ENCODE measurements around the gene TMEM191C. TPM values are rescaled to one million over a fixed set of nuclear protein-coding genes. Genes with fewer than 3 reads are reported as not detected.
"Not testable (repeated sequence)": the region's sequence is repeated elsewhere in the genome, so short reads cannot be mapped to it uniquely, and the experiment has no call there.

The TMEM191C gene
- total RNA-seq, 4 donors from 2014 or later, result 5.6 to 15.0 (median 6.4) TPM

DNA sequence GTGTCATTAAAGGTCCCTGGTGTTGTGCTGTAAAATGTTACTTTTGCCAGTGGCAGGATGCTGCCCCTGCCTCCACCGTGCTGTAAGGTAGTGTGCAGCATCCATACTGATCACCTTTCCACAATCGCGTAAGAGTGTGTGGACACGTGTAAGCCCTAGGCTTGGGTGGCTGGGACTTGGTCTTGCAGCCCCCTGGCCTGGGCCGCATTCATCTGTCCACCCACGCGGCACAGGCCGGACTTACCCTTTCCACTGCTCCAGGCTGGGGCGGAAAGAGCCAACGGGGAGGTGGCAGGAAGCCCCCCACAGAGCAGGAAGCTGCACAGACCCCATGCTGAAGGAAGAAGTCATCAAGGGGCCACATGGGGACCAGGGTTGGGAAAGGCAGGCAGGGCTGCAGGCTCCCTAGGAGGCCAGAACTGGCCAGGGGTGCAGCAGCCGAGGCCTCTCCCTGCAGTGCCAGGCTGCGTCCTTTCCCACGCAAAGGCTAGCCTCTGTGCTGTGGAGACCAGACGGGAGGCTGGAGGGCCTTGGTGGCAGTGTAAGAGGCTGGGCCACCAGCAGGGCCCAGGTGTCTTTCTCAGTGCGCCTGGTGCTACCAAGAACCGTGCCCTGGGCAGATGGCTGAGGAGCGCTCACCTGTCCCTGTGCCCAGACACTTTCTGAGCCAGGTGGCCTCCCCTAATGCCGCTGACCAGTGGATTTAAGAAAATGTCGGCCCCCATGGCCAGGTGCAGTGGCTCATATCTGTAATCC is 11.7 kb upstream of the TMEM191C start:
- no peak for DNase-seq
- WGBS, 2 donors (ENCODE audit: low coverage in 1 of 2), result 84% methylated on average over 18 of the region's 19 CpGs; no CpG with 5 or more reads in 1 of the 2 donors

DNA sequence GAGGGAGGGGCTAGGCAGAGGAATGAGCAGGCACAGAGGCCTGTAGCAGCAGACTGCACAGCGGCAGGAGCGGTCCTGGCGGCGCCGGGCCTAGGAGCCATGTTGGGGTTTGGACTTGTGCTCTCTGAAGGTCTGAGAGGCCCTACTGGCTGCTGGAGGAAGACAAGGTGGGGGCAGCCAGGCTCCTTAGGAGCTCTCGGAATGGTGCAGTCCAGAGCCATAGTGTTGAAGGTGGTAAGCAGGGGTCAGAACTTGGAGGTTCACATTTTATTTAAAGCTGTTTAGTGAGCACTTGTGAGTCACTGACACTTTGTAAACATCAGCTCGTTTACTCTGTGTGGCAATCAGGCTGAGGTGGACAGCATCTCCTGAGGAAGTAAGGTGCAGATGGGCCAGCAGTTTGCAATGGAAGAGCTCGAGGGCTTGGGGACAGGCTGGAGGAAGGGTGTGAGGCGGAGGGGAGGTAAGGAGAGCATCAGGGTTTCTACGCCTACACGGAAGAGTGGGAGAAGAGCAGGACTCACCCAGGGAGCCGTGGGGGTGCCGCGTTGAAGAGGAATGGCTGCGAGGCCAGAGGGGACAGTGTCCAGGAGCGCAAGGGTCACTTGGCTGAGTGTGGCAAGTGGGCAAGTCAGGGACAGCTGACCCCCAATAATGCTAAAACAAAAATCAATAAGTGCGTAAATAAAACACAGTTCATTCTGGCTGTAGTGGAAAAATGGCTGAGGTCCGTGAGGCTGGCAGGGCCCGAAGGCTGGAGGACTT is 10.0 kb upstream of the TMEM191C start:
- no peaks in the 10 kb centered on the region for H3K9me3 ChIP-seq
- TF ChIP-seq POLR2AphosphoS5 (IDR thresholded peaks at IDR 0.05) (no peak), EP300 (IDR thresholded peaks at IDR 0.05; ENCODE audit: low read depth) (no peak), POLR2A (IDR thresholded peaks at IDR 0.05) (no peak)
- TF ChIP-seq, protein P1, sequence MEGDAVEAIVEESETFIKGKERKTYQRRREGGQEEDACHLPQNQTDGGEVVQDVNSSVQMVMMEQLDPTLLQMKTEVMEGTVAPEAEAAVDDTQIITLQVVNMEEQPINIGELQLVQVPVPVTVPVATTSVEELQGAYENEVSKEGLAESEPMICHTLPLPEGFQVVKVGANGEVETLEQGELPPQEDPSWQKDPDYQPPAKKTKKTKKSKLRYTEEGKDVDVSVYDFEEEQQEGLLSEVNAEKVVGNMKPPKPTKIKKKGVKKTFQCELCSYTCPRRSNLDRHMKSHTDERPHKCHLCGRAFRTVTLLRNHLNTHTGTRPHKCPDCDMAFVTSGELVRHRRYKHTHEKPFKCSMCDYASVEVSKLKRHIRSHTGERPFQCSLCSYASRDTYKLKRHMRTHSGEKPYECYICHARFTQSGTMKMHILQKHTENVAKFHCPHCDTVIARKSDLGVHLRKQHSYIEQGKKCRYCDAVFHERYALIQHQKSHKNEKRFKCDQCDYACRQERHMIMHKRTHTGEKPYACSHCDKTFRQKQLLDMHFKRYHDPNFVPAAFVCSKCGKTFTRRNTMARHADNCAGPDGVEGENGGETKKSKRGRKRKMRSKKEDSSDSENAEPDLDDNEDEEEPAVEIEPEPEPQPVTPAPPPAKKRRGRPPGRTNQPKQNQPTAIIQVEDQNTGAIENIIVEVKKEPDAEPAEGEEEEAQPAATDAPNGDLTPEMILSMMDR (IDR thresholded peaks at IDR 0.05), result no peak
- no peaks in the 10 kb centered on the region for H3K4me1 ChIP-seq
- WGBS, 2 donors (ENCODE audit: low coverage in 1 of 2), result 75 to 86% methylated on average over 8 to 19 of the region's 19 CpGs
- no peak for DNase-seq
- H3K27me3 ChIP-seq, result no peaks in the 10 kb centered on the region
- no peak overlapping the region for H3K4me3 ChIP-seq
- no peaks in the 10 kb centered on the region for H3K36me3 ChIP-seq
- no peak overlapping the region for H3K27ac ChIP-seq
- in situ Hi-C loops (cut with MboI; ENCODE audit: low pct_ligation_motif_present in 1 of 4, low pct_unique_long_range_greater_than_20kb in 1 of 4, low sequenced_read_pairs in 3 of 4) (no loop called here), intact Hi-C loops (cut with DNase I; ENCODE audit: low total_unique reads) (no loop called here)

More for the DNA sequence above, 11.7 kb upstream of the TMEM191C start:
- Histone ChIP-seq H3K9me3 (no peaks in the 10 kb centered on the region), H3K4me3 (no peak overlapping the region), H3K27ac (no peak overlapping the region), H3K4me1 (no peaks in the 10 kb centered on the region), H3K27me3 (no peaks in the 10 kb centered on the region), H3K36me3 (no peaks in the 10 kb centered on the region)
- TF ChIP-seq, protein P1 (IDR thresholded peaks at IDR 0.05), result no peak
- TF ChIP-seq POLR2AphosphoS5 (IDR thresholded peaks at IDR 0.05), result no peak
- TF ChIP-seq POLR2A (IDR thresholded peaks at IDR 0.05), result no peak
- TF ChIP-seq EP300 (IDR thresholded peaks at IDR 0.05; ENCODE audit: low read depth), result no peak
- intact Hi-C loops (cut with DNase I; ENCODE audit: low total_unique reads), result no loop called here
- in situ Hi-C loops (cut with MboI; ENCODE audit: low pct_ligation_motif_present in 1 of 4, low pct_unique_long_range_greater_than_20kb in 1 of 4, low sequenced_read_pairs in 3 of 4), result no loop called here

DNA sequence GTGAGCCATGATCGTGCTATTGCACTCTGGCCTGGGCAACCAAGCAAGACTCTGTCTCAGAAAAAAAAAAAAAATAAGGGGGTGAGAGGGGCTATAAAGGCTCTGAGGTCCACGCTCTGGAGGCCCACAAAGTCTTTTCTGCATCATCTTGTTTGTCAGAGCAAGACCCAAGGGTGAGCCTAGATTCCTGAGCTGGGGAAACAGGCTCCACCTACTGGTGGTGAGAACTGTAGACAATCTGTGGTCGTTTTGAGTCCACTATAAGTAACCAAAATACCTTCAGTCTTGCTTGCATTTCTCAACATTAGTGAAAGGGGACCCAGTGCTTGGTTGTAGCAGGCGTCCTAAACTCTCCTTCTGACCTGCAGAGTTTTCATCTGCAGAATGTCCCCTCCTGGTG is 4.5 kb upstream of the TMEM191C start:
- H3K4me1 ChIP-seq; H3K4me3 ChIP-seq; in situ Hi-C loops (cut with MboI; ENCODE audit: low pct_ligation_motif_present in 1 of 4, low pct_unique_long_range_greater_than_20kb in 1 of 4, low sequenced_read_pairs in 3 of 4); H3K9me3 ChIP-seq; H3K27ac ChIP-seq; intact Hi-C loops (cut with DNase I; ENCODE audit: low total_unique reads); DNase-seq; H3K27me3 ChIP-seq; H3K36me3 ChIP-seq: not testable (repeated sequence)
- WGBS, 2 donors (ENCODE audit: low coverage in 1 of 2), result no CpG with 5 or more reads among the region's 4 CpGs

- H3K36me3 ChIP-seq; in situ Hi-C loops (cut with MboI; ENCODE audit: low pct_ligation_motif_present in 1 of 4, low pct_unique_long_range_greater_than_20kb in 1 of 4, low sequenced_read_pairs in 3 of 4); intact Hi-C loops (cut with DNase I; ENCODE audit: low total_unique reads); H3K4me1 ChIP-seq; H3K27me3 ChIP-seq; H3K9me3 ChIP-seq: not testable (repeated sequence)
- Histone ChIP-seq H3K4me3 (peak overlapping the region in 3 of 4 donors; percentile 27 to 50 (median 32)), H3K27ac (peak overlapping the region; percentile 73 to 84 (median 79))
- peak; percentile 94 for DNase-seq
- no CpG with 5 or more reads among the region's 60 CpGs for WGBS, 2 donors (ENCODE audit: low coverage in 1 of 2)
These were observed 1.3 kb downstream of the TMEM191C start for GRCh38 chr22:21468194-21469096.
